Lower leg skin (tissue), 4 donors: ENCODE results near the gene ZFP36. TPM values are rescaled to one million over a fixed set of nuclear protein-coding genes. Genes with fewer than 3 reads are reported as not detected.

ENCODE experiments used
- DNase-seq, 2 donors: peaks; one replicate each; pipeline ENCODE4 v3.0.0-alpha.2; 2019; ENCODE audit warnings: low spot score in 2 of 2
- H3K4me3 ChIP-seq: fragments of 200-600 bp; sonication (generic); 2 replicates; pipeline ENCODE4 v1.5.1; 2017; ENCODE audit warnings: mild to moderate bottlenecking, low read depth; ENCODE audit not compliant: poor library complexity, severe bottlenecking
- POLR2A ChIP-seq, 2 donors: fragments of 450-650 bp; IDR thresholded peaks; one replicate each; pipeline ENCODE4 v1.6.1; 2016 to 2017; ENCODE audit warnings: antibody characterized with exemption in 2 of 2, mild to moderate bottlenecking in 1 of 2, moderate library complexity in 1 of 2
- WGBS, 2 donors: methylation state at CpG; one replicate each; pipeline ENCODE4 v1.1.5; 2018; 5-methylcytosine and 5-hydroxymethylcytosine counted together
- intact Hi-C: fragments of 100-400 bp; cut with DNase I; formaldehyde crosslinking; loops from one replicate; pipeline ENCODE4 v1.15.0; 2023; ENCODE audit warnings: low total_unique reads
- total RNA-seq, 4 donors: library from RNA; depleted of rRNA; stranded (reverse); fragments of >200 nt; gene quantifications; one replicate each; pipeline ENCODE4 v1.1.0, GENCODE V29; 2016
- TF ChIP-seq, protein P1 (sequence below), 3 donors: fragments of 450-650 bp; IDR thresholded peaks; one replicate each; pipeline ENCODE4 v1.5.1; 2016; ENCODE audit warnings: antibody characterized with exemption in 3 of 3, mild to moderate bottlenecking in 3 of 3, moderate library complexity in 2 of 3

Gene ZFP36
- total RNA-seq, 4 donors from 2014 or later: 170 to 536 (median 280) TPM

DNA sequence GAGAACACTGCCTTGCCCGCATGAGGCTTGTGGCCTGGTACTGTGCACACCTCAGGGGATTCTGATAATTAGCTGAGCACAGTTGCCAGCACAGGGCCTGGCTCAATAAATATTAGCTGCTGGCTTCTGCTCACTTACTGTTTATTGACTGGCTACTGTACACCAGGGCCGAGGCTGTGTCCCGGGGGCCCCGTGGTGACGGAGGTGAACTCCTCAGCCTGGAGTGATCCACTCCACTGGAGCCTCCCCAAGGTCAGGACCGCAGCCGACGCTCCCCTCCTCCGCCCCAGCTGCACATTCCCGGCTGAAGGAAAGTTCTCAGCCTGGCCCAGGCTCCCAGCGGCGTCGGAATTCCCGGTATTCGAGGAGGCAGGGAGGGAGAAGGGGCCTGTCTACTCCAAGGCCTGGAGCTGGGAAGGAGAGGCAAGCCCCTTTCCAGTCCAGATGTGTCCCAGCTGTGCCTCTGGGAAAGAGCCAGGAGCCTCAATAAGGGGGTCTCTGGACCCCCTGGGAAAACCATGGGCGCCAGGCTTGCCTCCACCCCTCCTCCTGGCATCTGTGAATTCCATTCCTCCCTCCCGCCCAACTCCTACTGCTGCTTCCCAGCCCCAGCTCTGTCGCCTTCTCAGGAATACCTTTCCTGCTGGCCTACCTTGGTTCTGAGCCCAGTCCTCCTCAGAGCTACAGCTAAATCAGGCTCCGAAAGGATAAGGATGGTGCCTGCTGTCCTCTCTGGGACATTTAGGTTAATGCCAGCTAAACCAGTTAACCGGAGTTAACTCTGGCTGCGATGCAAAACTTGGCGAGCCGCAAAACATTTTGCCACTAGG lies 21.9 kb downstream of the ZFP36 start:
- no peak for DNase-seq
- WGBS, 2 donors: 20 to 46% methylated on average over 18 to 23 of the region's 23 CpGs

GRCh38 chr19:39430675-39431593 lies 24.3 kb downstream of the ZFP36 start:
- 55 to 68% methylated on average over 23 to 25 of the region's 25 CpGs for WGBS, 2 donors
- peak in 1 of 2 donors; percentile 89 for DNase-seq
- H3K4me3 ChIP-seq: no peak overlapping the region
- no peak for TF ChIP-seq POLR2A (IDR thresholded peaks at IDR 0.05)
- TF ChIP-seq, protein P1, sequence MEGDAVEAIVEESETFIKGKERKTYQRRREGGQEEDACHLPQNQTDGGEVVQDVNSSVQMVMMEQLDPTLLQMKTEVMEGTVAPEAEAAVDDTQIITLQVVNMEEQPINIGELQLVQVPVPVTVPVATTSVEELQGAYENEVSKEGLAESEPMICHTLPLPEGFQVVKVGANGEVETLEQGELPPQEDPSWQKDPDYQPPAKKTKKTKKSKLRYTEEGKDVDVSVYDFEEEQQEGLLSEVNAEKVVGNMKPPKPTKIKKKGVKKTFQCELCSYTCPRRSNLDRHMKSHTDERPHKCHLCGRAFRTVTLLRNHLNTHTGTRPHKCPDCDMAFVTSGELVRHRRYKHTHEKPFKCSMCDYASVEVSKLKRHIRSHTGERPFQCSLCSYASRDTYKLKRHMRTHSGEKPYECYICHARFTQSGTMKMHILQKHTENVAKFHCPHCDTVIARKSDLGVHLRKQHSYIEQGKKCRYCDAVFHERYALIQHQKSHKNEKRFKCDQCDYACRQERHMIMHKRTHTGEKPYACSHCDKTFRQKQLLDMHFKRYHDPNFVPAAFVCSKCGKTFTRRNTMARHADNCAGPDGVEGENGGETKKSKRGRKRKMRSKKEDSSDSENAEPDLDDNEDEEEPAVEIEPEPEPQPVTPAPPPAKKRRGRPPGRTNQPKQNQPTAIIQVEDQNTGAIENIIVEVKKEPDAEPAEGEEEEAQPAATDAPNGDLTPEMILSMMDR (IDR thresholded peaks at IDR 0.05): no peak
- intact Hi-C loops: no loop called here

More for the DNA sequence above, 21.9 kb downstream of the ZFP36 start:
- H3K4me3 ChIP-seq: no peak overlapping the region
- no peak for TF ChIP-seq POLR2A (IDR thresholded peaks at IDR 0.05)
- TF ChIP-seq, protein P1 (IDR thresholded peaks at IDR 0.05): no peak
- intact Hi-C loops: no loop called here

GRCh38 chr19:39432677-39433025 lies 26.0 kb downstream of the ZFP36 start:
- 92 to 96% methylated on average over 8 of the region's 8 CpGs for WGBS, 2 donors

GRCh38 chr19:39433480-39434079 lies 26.9 kb downstream of the ZFP36 start:
- TF ChIP-seq, protein P1 (IDR thresholded peaks at IDR 0.05): no peak
- TF ChIP-seq POLR2A (IDR thresholded peaks at IDR 0.05): no peak
- intact Hi-C loops: no loop called here
- WGBS, 2 donors: 94 to 97% methylated on average over 8 of the region's 8 CpGs
- H3K4me3 ChIP-seq: no peak overlapping the region
- no peak for DNase-seq

More at GRCh38 chr19:39432677-39433025, 26.0 kb downstream of the ZFP36 start:
- no peak for DNase-seq
- intact Hi-C loops: no loop called here
- TF ChIP-seq POLR2A (IDR thresholded peaks at IDR 0.05): no peak
- TF ChIP-seq, protein P1 (IDR thresholded peaks at IDR 0.05): no peak
- H3K4me3 ChIP-seq: no peak overlapping the region

- WGBS, 2 donors: 38 to 44% methylated on average over 10 of the region's 10 CpGs
- DNase-seq: no peak
- peak overlapping the region; percentile 83 for H3K4me3 ChIP-seq
- TF ChIP-seq, protein P1 (IDR thresholded peaks at IDR 0.05): no peak
- TF ChIP-seq POLR2A (IDR thresholded peaks at IDR 0.05): no peak
- intact Hi-C loops: no loop called here
Measured at GRCh38 chr19:39434123-39435076, 27.8 kb downstream of the ZFP36 start.
